Measurements from ENCODE around the gene ALK.

DNA sequence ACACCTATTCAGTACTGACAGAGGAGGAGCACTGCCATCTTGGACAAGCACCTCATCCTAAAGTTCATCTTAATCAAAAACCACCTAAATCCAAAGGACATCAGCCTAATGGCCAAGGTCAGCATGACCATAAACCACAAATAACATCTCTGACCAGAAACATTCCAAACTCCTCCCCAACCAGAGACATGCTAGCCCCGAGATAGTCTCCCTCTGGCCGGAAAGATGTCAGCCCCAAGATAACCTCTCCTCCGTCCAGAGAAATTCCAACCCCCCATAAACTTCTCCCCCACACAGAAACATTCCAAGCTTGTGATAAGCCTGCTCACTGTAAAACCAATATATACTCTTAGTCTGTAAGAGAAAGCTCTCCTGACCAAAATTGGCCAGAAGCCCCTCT lies 545.5 kb downstream of the ALK start:
- TF ChIP-seq, protein P1, sequence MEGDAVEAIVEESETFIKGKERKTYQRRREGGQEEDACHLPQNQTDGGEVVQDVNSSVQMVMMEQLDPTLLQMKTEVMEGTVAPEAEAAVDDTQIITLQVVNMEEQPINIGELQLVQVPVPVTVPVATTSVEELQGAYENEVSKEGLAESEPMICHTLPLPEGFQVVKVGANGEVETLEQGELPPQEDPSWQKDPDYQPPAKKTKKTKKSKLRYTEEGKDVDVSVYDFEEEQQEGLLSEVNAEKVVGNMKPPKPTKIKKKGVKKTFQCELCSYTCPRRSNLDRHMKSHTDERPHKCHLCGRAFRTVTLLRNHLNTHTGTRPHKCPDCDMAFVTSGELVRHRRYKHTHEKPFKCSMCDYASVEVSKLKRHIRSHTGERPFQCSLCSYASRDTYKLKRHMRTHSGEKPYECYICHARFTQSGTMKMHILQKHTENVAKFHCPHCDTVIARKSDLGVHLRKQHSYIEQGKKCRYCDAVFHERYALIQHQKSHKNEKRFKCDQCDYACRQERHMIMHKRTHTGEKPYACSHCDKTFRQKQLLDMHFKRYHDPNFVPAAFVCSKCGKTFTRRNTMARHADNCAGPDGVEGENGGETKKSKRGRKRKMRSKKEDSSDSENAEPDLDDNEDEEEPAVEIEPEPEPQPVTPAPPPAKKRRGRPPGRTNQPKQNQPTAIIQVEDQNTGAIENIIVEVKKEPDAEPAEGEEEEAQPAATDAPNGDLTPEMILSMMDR (IDR thresholded peaks at IDR 0.05; ENCODE audit: low read length) = no peak
- TF ChIP-seq EZH2 (optimal IDR thresholded peaks at IDR 0.05; ENCODE audit: low read depth, low read length) = no peak
